B cell (primary cell): ENCODE measurements around the gene GALNT17. TPM values are rescaled to one million over a fixed set of nuclear protein-coding genes. Genes with fewer than 3 reads are reported as not detected.

Experiments
- ATAC-seq: fragments of 200-7000 bp; cut with Tn5 transposase; one replicate; pipeline ENCODE4 v1.10.0; 2021; ENCODE audit warnings: low read depth, mild to moderate bottlenecking, moderate number of reproducible peaks, moderate library complexity
- CTCF ChIA-PET: fragments of 350-600 bp; sonication (Branson Sonifier 250); formaldehyde crosslinking; loops from one replicate; lab custom pipeline; 2021; ENCODE audit warnings: antibody characterized with exemption, inconsistent platforms; lab: Charles Lee
- POLR2A ChIA-PET: fragments of 350-600 bp; sonication (Branson Sonifier 250); formaldehyde crosslinking; loops from one replicate; lab custom pipeline; 2021; ENCODE audit warnings: antibody characterized with exemption; lab: Charles Lee
- DNase-seq: peaks from one replicate; pipeline ENCODE4 v3.0.0; 2013
- H2AFZ ChIP-seq: 2 replicates; pipeline ENCODE4 v1.6.1; 2012; ENCODE audit warnings: mild to moderate bottlenecking, low read depth, low read length; ENCODE audit not compliant: insufficient read depth, poor library complexity, severe bottlenecking
- H3K27ac ChIP-seq, 2 donors: 1 replicate in 1 of 2; 2 replicates in 1 of 2; pipeline ENCODE4 v1.5.1; 2012 to 2013; ENCODE audit warnings: low read length in 2 of 2, mild to moderate bottlenecking in 2 of 2, moderate library complexity in 1 of 2
- H3K27me3 ChIP-seq, 4 experiments: fragments of 200-600 bp in 1 of 4; sonication (generic) in 1 of 4; replicated peaks in 1 of 4; 1 replicate in 2 of 4; 2 replicates in 2 of 4; pipeline versions ENCODE4 v1.6.1 to v1.7.0; 2013 to 2016; ENCODE audit warnings: low read length in 3 of 4, mild to moderate bottlenecking in 2 of 4, mixed read lengths in 1 of 4, moderate library complexity in 1 of 4; ENCODE audit not compliant: insufficient read depth in 4 of 4, control insufficient read depth in 3 of 4; ENCODE audit errors: control extremely low read depth in 1 of 4
- H3K36me3 ChIP-seq, 2 experiments: replicated peaks in 1 of 2; 1 replicate in 1 of 2; 2 replicates in 1 of 2; pipeline versions ENCODE4 v1.6.1 to v1.7.1; 2013; ENCODE audit warnings: low read length in 1 of 2; ENCODE audit not compliant: insufficient read depth in 2 of 2, control insufficient read depth in 1 of 2; ENCODE audit errors: control extremely low read depth in 1 of 2, extremely low read depth in 1 of 2
- H3K4me1 ChIP-seq, 2 donors: fragments of 200-600 bp in 1 of 2; sonication (generic) in 1 of 2; 1 replicate in 1 of 2; 2 replicates in 1 of 2; pipeline versions ENCODE4 v1.5.1 to v1.6.1; 2013 to 2017; ENCODE audit warnings: low read length in 2 of 2; ENCODE audit not compliant: control insufficient read depth in 2 of 2, insufficient read depth in 2 of 2
- H3K4me2 ChIP-seq: replicated peaks from 2 replicates; pipeline ENCODE3; 2012; ENCODE audit warnings: mild to moderate bottlenecking, low read depth, low read length; ENCODE audit not compliant: poor library complexity, severe bottlenecking
- H3K4me3 ChIP-seq, 5 experiments: fragments of 200-600 bp in 1 of 5; sonication (generic) in 1 of 5; 1 replicate in 3 of 5; 2 replicates in 2 of 5; pipeline versions ENCODE4 v1.5.1 to v1.7.0; 2011 to 2016; ENCODE audit warnings: low read length in 4 of 5, mild to moderate bottlenecking in 4 of 5, low read depth in 2 of 5, control low read depth in 1 of 5, moderate library complexity in 1 of 5; ENCODE audit not compliant: insufficient read depth in 1 of 5; ENCODE audit errors: control extremely low read depth in 1 of 5, extremely low read depth in 1 of 5
- H3K79me2 ChIP-seq: fragments of 200-600 bp; sonication (generic); one replicate; pipeline ENCODE4 v1.6.0; 2016; ENCODE audit warnings: low read length; ENCODE audit not compliant: control insufficient read depth, insufficient read depth
- H3K9ac ChIP-seq: fragments of 200-600 bp; sonication (generic); 2 replicates; pipeline ENCODE4 v1.6.1; 2017; ENCODE audit warnings: mild to moderate bottlenecking, low read length, moderate library complexity
- H3K9me3 ChIP-seq, 3 donors: one replicate each; pipeline versions ENCODE4 v1.6.1 to v1.7.1; 2013; ENCODE audit warnings: low read length in 2 of 3; ENCODE audit not compliant: control insufficient read depth in 2 of 3, insufficient read depth in 1 of 3; ENCODE audit errors: control extremely low read depth in 1 of 3
- H4K20me1 ChIP-seq: 2 replicates; pipeline ENCODE4 v1.6.0; 2012; ENCODE audit warnings: mild to moderate bottlenecking, low read length; ENCODE audit not compliant: insufficient read depth, control insufficient read depth, poor library complexity, severe bottlenecking
- H3K27ac Mint-ChIP-seq: one replicate; pipeline ENCODE4 v1.8.0; 2021; ENCODE audit warnings: mixed read lengths
- H3K27me3 Mint-ChIP-seq: one replicate; pipeline ENCODE4 v1.8.0; 2021; ENCODE audit warnings: mixed read lengths
- H3K4me1 Mint-ChIP-seq: one replicate; pipeline ENCODE4 v1.8.0; 2021; ENCODE audit warnings: mixed read lengths
- H3K4me3 Mint-ChIP-seq: one replicate; pipeline ENCODE4 v1.8.0; 2021; ENCODE audit warnings: mixed read lengths
- H3K9me3 Mint-ChIP-seq: one replicate; pipeline ENCODE4 v1.8.0; 2022; ENCODE audit warnings: mixed read lengths; ENCODE audit not compliant: insufficient read depth
- EZH2 ChIP-seq: IDR thresholded peaks from 2 replicates; pipeline ENCODE4 v1.6.1; 2012; ENCODE audit warnings: borderline replicate concordance, low read depth, mild to moderate bottlenecking, moderate library complexity, low read length; ENCODE audit not compliant: insufficient read depth, poor library complexity, severe bottlenecking
- WGBS: methylation state at CpG from one replicate; pipeline ENCODE4 v1.1.5; 2013; ENCODE audit warnings: missing lambda C conversion rate; ENCODE audit not compliant: insufficient coverage; 5-methylcytosine and 5-hydroxymethylcytosine counted together
- intact Hi-C: fragments of 100-400 bp; cut with micrococcal nuclease; formaldehyde crosslinking; loops from one replicate; pipeline ENCODE4 v1.10.0; 2022
- polyA plus RNA-seq: library from polyadenylated mRNA; depleted of rRNA; stranded (reverse); fragments of >200 nt; gene quantifications from 2 replicates; pipeline ENCODE4 v1.2.3, GENCODE V29; 2012
- total RNA-seq, 2 donors: library from RNA; stranded (reverse); fragments of 120-200 nt in 1 of 2; gene quantifications; 1 replicate in 1 of 2; 2 replicates in 1 of 2; pipeline versions ENCODE4 v1.2.3 to v1.2.4, GENCODE V29; 2013 to 2022
- TF ChIP-seq, protein P1 (sequence below): fragments of 200-600 bp; IDR thresholded peaks from one replicate; pipeline ENCODE4 v1.8.0; 2022; ENCODE audit warnings: antibody characterized with exemption, mild to moderate bottlenecking

GALNT17 gene
- total and polyA plus RNA-seq, 2 donors (not counting 1 experiment from before 2014, with no cell fraction given): not detected

DNA sequence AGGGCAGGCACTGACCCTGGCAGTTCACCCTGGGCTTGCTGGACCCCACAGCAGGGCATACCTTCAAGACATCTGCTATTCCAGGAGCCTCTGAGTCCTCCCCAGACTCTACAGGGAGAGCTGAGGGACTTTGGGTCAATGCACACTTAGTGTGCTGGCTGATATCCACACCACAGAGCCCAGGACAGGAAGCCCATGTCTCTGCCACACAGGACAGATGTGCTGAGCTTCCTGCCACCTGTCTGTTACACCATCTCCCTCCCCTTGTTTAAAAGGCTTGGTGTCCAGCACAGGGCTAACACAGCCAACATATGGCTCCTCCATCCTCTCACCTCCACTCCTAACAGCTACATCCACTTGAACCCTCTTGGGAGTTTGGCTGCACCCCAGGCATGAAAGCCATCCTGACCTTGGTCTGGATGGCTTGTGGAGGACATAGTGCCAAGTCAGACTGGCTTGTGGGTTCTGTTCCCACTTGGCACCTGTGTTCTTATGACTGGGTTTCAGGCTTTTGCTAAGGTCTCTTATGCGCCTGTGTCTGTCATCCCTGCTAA lies 529.8 kb downstream of the GALNT17 start:
- no peak overlapping the region for H3K4me2 ChIP-seq
- no peak overlapping the region for H3K27ac ChIP-seq
- Mint-ChIP-seq H3K4me3 (no peak overlapping the region), H3K27ac (no peak overlapping the region), H3K27me3 (no peaks in the 10 kb centered on the region), H3K4me1 (no peaks in the 10 kb centered on the region), H3K9me3 (peaks cover 9% of the 10 kb centered on the region)
- no peaks in the 10 kb centered on the region for H3K79me2 ChIP-seq
- no peak for ATAC-seq
- H4K20me1 ChIP-seq: no peaks in the 10 kb centered on the region
- no peak for TF ChIP-seq EZH2
- TF ChIP-seq, protein P1, sequence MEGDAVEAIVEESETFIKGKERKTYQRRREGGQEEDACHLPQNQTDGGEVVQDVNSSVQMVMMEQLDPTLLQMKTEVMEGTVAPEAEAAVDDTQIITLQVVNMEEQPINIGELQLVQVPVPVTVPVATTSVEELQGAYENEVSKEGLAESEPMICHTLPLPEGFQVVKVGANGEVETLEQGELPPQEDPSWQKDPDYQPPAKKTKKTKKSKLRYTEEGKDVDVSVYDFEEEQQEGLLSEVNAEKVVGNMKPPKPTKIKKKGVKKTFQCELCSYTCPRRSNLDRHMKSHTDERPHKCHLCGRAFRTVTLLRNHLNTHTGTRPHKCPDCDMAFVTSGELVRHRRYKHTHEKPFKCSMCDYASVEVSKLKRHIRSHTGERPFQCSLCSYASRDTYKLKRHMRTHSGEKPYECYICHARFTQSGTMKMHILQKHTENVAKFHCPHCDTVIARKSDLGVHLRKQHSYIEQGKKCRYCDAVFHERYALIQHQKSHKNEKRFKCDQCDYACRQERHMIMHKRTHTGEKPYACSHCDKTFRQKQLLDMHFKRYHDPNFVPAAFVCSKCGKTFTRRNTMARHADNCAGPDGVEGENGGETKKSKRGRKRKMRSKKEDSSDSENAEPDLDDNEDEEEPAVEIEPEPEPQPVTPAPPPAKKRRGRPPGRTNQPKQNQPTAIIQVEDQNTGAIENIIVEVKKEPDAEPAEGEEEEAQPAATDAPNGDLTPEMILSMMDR: no peak
- H3K9me3 ChIP-seq: peaks cover 0 to 26% (median 2%) of the 10 kb centered on the region in 3 donors
- H3K9ac ChIP-seq: no peak overlapping the region
- H3K4me1 ChIP-seq: no peaks in the 10 kb centered on the region
- CTCF ChIA-PET: no interaction called here
- POLR2A ChIA-PET: no interaction called here
- 100% methylated on average over 1 of the region's 1 CpG for WGBS
- no peak overlapping the region for H2AFZ ChIP-seq
- intact Hi-C loops: no loop called here
- no peaks in the 10 kb centered on the region for H3K27me3 ChIP-seq
- DNase-seq: no peak
- no peaks in the 10 kb centered on the region for H3K36me3 ChIP-seq
- H3K4me3 ChIP-seq: no peak overlapping the region

DNA sequence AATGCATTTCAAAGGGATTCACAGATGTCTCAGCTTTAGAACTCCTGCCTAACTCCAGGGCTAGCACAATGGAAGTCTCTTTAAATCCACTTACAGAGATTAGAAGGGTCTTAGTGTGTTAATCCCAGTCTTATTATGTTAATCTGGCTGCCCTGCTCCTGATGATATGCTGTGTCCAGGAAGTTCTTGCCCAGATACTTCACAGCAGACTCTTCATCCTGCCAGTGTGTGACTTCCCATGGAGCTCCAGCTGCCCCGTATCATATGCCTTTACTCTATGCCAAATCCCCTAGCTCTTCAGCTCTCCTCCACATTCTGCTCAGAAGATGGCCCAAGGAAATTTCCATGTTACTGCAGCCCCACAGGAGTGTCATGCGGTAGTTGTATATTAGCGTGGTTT lies 533.8 kb downstream of the GALNT17 start:
- DNase-seq (no peak), ATAC-seq (no peak)
- Mint-ChIP-seq H3K27ac (no peak overlapping the region), H3K4me1 (no peaks in the 10 kb centered on the region), H3K4me3 (no peak overlapping the region), H3K9me3 (peaks cover 5% of the 10 kb centered on the region), H3K27me3 (no peaks in the 10 kb centered on the region)
- WGBS: 100% methylated on average over 3 of the region's 3 CpGs
- H3K4me3 ChIP-seq: no peak overlapping the region
- intact Hi-C loops: no loop called here
- H3K36me3 ChIP-seq: no peaks in the 10 kb centered on the region
- POLR2A ChIA-PET: no interaction called here
- no peaks in the 10 kb centered on the region for H3K4me1 ChIP-seq
- no peak overlapping the region for H3K9ac ChIP-seq
- no peaks in the 10 kb centered on the region for H3K79me2 ChIP-seq
- TF ChIP-seq, protein P1: no peak
- TF ChIP-seq EZH2: no peak
- no peak overlapping the region for H3K4me2 ChIP-seq
- no peaks in the 10 kb centered on the region for H3K27me3 ChIP-seq
- CTCF ChIA-PET: no interaction called here
- H3K9me3 ChIP-seq: peaks cover 0 to 18% (median 2%) of the 10 kb centered on the region in 3 donors
- H2AFZ ChIP-seq: no peak overlapping the region
- no peaks in the 10 kb centered on the region for H4K20me1 ChIP-seq
- H3K27ac ChIP-seq: no peak overlapping the region
